Stimulated activated naive CD8-positive, alpha-beta T cell treated with anti-CD3 and anti-CD28 coated beads, Interleukin-15, Interleukin-2, amounts not matched to agents 100 ng/mL and 50 ng/mL, for 24 hours (primary cell): ENCODE measurements around the gene TSPAN4.

Experiments used
- H3K27ac Mint-ChIP-seq: one replicate; pipeline ENCODE4 v1.8.0; 2021; ENCODE audit warnings: mild to moderate bottlenecking, mixed read lengths
- H3K27me3 Mint-ChIP-seq: one replicate; pipeline ENCODE4 v1.8.0; 2021; ENCODE audit warnings: mixed read lengths
- H3K36me3 Mint-ChIP-seq: one replicate; pipeline ENCODE4 v1.8.0; 2021; ENCODE audit warnings: low read depth, mixed read lengths
- H3K4me1 Mint-ChIP-seq: one replicate; pipeline ENCODE4 v1.8.0; 2021; ENCODE audit warnings: low read depth, mixed read lengths
- H3K4me3 Mint-ChIP-seq: one replicate; pipeline ENCODE4 v1.8.0; 2021; ENCODE audit warnings: mild to moderate bottlenecking, mixed read lengths
- H3K9me3 Mint-ChIP-seq: one replicate; pipeline ENCODE4 v1.8.0; 2021; ENCODE audit warnings: mixed read lengths

TSPAN4 gene

DNA sequence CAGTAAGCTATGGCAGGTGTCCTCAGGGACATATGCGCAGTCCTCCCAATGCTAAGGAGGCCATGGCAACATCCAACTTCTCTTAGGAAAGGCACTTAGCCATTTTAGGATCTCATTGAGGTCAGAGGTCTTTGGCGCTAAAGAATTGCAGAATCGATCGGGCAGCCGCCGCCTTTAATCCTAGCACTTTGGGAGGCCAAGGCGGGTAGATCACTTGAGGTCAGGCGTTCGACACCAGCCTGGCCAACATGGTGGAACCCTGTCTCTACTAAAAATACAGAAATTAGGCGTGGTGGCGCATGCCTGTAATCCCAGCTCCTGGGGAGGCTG is 69.2 kb downstream of the TSPAN4 start:
- peaks cover 14% of the 10 kb centered on the region for H3K36me3 Mint-ChIP-seq
- peak overlapping the region; percentile 87 for H3K4me3 Mint-ChIP-seq
- peaks cover 28% of the 10 kb centered on the region for H3K4me1 Mint-ChIP-seq
- peak overlapping the region; percentile 96 for H3K27ac Mint-ChIP-seq
- H3K27me3 Mint-ChIP-seq: no peaks in the 10 kb centered on the region
- no peaks in the 10 kb centered on the region for H3K9me3 Mint-ChIP-seq

DNA sequence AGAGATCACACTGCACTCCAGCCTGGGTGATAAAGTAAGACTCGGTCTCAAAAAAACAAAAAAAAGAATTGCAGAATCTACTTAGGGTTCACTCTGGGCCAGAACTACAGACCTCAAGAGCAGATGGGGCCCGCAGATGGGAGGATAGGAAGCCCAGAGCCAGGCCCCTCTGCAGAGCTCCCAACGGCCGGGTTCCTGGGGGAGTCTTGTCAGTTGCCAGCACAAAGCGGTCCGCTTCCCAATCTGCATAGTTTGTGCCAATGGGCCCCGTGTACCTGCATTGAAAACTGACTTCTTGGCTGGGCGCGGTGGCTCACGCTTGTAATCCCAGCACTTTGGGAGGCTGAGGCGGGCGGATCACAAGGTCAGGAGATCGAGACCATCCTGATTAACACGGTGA is 69.6 kb downstream of the TSPAN4 start:
- H3K4me1 Mint-ChIP-seq: peaks cover 28% of the 10 kb centered on the region
- peaks cover 12% of the 10 kb centered on the region for H3K36me3 Mint-ChIP-seq
- H3K27me3 Mint-ChIP-seq: no peaks in the 10 kb centered on the region
- H3K27ac Mint-ChIP-seq: no peak overlapping the region
- H3K9me3 Mint-ChIP-seq: no peaks in the 10 kb centered on the region
- H3K4me3 Mint-ChIP-seq: peak overlapping the region; percentile 10

DNA sequence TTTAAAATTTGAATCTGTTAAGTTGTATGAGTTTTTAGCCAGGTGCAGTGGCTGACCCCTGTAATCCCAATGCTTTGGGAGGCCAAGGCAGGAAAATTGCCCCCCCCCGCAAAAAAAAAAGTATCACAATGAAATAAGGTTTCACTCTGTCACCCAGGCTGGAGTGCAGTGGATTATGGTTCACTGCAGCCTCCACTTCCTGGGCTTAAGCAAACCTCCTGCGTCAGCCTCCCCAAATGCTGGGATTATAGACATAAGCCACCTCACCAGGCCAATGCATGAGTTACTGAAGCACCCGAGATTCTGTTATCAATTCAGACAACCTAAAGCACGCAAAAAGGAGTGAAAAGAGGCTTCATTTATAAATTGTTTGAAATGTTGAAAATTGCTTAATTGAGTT is 70.4 kb downstream of the TSPAN4 start:
- Mint-ChIP-seq H3K36me3 (peaks cover 10% of the 10 kb centered on the region), H3K4me3 (no peak overlapping the region), H3K27me3 (no peaks in the 10 kb centered on the region), H3K9me3 (no peaks in the 10 kb centered on the region), H3K4me1 (peaks cover 24% of the 10 kb centered on the region), H3K27ac (no peak overlapping the region)

- Mint-ChIP-seq H3K27ac (no peak overlapping the region), H3K36me3 (peaks cover 4% of the 10 kb centered on the region), H3K4me1 (peaks cover 14% of the 10 kb centered on the region), H3K9me3 (no peaks in the 10 kb centered on the region), H3K4me3 (no peak overlapping the region), H3K27me3 (no peaks in the 10 kb centered on the region)
Observed at GRCh38 chr11:914204-914603, 71.6 kb downstream of the TSPAN4 start.

DNA sequence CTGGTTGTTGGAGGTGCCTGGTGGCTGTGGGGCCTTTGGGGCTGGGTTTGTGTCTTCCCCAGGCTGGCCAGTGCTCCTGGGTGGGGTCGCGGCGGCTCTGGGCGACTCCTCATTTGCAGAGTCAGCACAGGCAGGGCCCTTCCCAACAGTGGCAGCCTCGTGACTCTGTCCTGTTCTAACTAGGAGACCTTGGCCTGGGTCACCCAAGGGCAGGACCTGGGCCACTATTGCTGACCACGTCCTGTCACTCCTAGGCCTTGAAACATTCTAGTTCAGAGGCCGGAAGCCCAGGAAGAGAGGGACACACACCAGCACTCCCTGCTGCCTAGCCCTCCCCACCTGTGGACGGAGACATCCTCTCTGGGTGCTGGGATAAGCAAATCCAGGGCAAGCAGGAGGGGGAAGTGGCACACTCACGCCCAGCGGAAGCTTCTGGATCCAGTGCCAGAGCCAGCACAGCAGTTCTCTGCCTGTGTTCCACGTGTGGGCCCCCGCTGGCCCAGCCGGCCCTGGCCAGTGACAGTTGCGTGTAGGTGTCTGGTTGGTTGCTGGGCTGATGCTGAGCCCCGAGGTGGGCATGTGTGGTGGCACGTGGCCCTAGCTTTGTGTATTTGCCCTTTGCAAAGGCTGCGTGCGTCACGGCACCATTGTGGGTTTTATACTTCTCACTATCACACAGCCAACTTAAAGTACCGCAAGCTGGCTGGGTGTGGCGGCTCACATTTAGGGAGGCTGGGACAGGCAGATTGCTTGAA is 72.3 kb downstream of the TSPAN4 start:
- H3K9me3 Mint-ChIP-seq: no peaks in the 10 kb centered on the region
- no peak overlapping the region for H3K27ac Mint-ChIP-seq
- H3K4me1 Mint-ChIP-seq: peaks cover 8% of the 10 kb centered on the region
- H3K4me3 Mint-ChIP-seq: no peak overlapping the region
- H3K36me3 Mint-ChIP-seq: no peaks in the 10 kb centered on the region
- no peaks in the 10 kb centered on the region for H3K27me3 Mint-ChIP-seq
